Measurements from ENCODE around the gene STUM.

STUM gene

GRCh38 chr1:226654046-226654667 lies 105.6 kb downstream of the STUM start:
- DNase-seq (ENCODE audit: low read depth): no peak

- DNase-seq (ENCODE audit: low read depth): no peak
Observed at GRCh38 chr1:226654668-226655055, 106.1 kb downstream of the STUM start.

GRCh38 chr1:226655251-226656163 lies 106.9 kb downstream of the STUM start:
- DNase-seq (ENCODE audit: low read depth): no peak

- no peak for DNase-seq (ENCODE audit: low read depth)
Observed at GRCh38 chr1:226656201-226656600, 107.6 kb downstream of the STUM start.

- DNase-seq (ENCODE audit: low read depth): no peak
Observed at GRCh38 chr1:226656601-226657277, 108.2 kb downstream of the STUM start.

GRCh38 chr1:226657895-226658545 lies 109.5 kb downstream of the STUM start:
- DNase-seq (ENCODE audit: low read depth): no peak

GRCh38 chr1:226658546-226659125 lies 110.1 kb downstream of the STUM start:
- no peak for DNase-seq (ENCODE audit: low read depth)

Measured in stimulated activated CD8-positive, alpha-beta memory T cell treated with anti-CD3 and anti-CD28 coated beads, Interleukin-15, amount 100 ng/mL, for 24 hours (primary cell).